B cell (primary cell): ENCODE data around the gene MBNL2. TPM values are rescaled to one million over a fixed set of nuclear protein-coding genes. Genes with fewer than 3 reads are reported as not detected.

Experiments
- ATAC-seq: fragments of 200-7000 bp; cut with Tn5 transposase; one replicate; pipeline ENCODE4 v1.10.0; 2021; ENCODE audit warnings: low read depth, mild to moderate bottlenecking, moderate number of reproducible peaks, moderate library complexity
- CTCF ChIA-PET: fragments of 350-600 bp; sonication (Branson Sonifier 250); formaldehyde crosslinking; loops from one replicate; lab custom pipeline; 2021; ENCODE audit warnings: antibody characterized with exemption, inconsistent platforms; lab: Charles Lee
- POLR2A ChIA-PET: fragments of 350-600 bp; sonication (Branson Sonifier 250); formaldehyde crosslinking; loops from one replicate; lab custom pipeline; 2021; ENCODE audit warnings: antibody characterized with exemption; lab: Charles Lee
- DNase-seq: peaks from one replicate; pipeline ENCODE4 v3.0.0; 2013
- H2AFZ ChIP-seq: 2 replicates; pipeline ENCODE4 v1.6.1; 2012; ENCODE audit warnings: mild to moderate bottlenecking, low read depth, low read length; ENCODE audit not compliant: insufficient read depth, poor library complexity, severe bottlenecking
- H3K27ac ChIP-seq, 2 donors: 1 replicate in 1 of 2; 2 replicates in 1 of 2; pipeline ENCODE4 v1.5.1; 2012 to 2013; ENCODE audit warnings: low read length in 2 of 2, mild to moderate bottlenecking in 2 of 2, moderate library complexity in 1 of 2
- H3K27me3 ChIP-seq, 4 experiments: fragments of 200-600 bp in 1 of 4; sonication (generic) in 1 of 4; replicated peaks in 1 of 4; 1 replicate in 2 of 4; 2 replicates in 2 of 4; pipeline versions ENCODE4 v1.6.1 to v1.7.0; 2013 to 2016; ENCODE audit warnings: low read length in 3 of 4, mild to moderate bottlenecking in 2 of 4, mixed read lengths in 1 of 4, moderate library complexity in 1 of 4; ENCODE audit not compliant: insufficient read depth in 4 of 4, control insufficient read depth in 3 of 4; ENCODE audit errors: control extremely low read depth in 1 of 4
- H3K36me3 ChIP-seq, 2 experiments: replicated peaks in 1 of 2; 1 replicate in 1 of 2; 2 replicates in 1 of 2; pipeline versions ENCODE4 v1.6.1 to v1.7.1; 2013; ENCODE audit warnings: low read length in 1 of 2; ENCODE audit not compliant: insufficient read depth in 2 of 2, control insufficient read depth in 1 of 2; ENCODE audit errors: control extremely low read depth in 1 of 2, extremely low read depth in 1 of 2
- H3K4me1 ChIP-seq, 2 donors: fragments of 200-600 bp in 1 of 2; sonication (generic) in 1 of 2; 1 replicate in 1 of 2; 2 replicates in 1 of 2; pipeline versions ENCODE4 v1.5.1 to v1.6.1; 2013 to 2017; ENCODE audit warnings: low read length in 2 of 2; ENCODE audit not compliant: control insufficient read depth in 2 of 2, insufficient read depth in 2 of 2
- H3K4me2 ChIP-seq: replicated peaks from 2 replicates; pipeline ENCODE3; 2012; ENCODE audit warnings: mild to moderate bottlenecking, low read depth, low read length; ENCODE audit not compliant: poor library complexity, severe bottlenecking
- H3K4me3 ChIP-seq, 5 experiments: fragments of 200-600 bp in 1 of 5; sonication (generic) in 1 of 5; 1 replicate in 3 of 5; 2 replicates in 2 of 5; pipeline versions ENCODE4 v1.5.1 to v1.7.0; 2011 to 2016; ENCODE audit warnings: low read length in 4 of 5, mild to moderate bottlenecking in 4 of 5, low read depth in 2 of 5, control low read depth in 1 of 5, moderate library complexity in 1 of 5; ENCODE audit not compliant: insufficient read depth in 1 of 5; ENCODE audit errors: control extremely low read depth in 1 of 5, extremely low read depth in 1 of 5
- H3K79me2 ChIP-seq: fragments of 200-600 bp; sonication (generic); one replicate; pipeline ENCODE4 v1.6.0; 2016; ENCODE audit warnings: low read length; ENCODE audit not compliant: control insufficient read depth, insufficient read depth
- H3K9ac ChIP-seq: fragments of 200-600 bp; sonication (generic); 2 replicates; pipeline ENCODE4 v1.6.1; 2017; ENCODE audit warnings: mild to moderate bottlenecking, low read length, moderate library complexity
- H3K9me3 ChIP-seq, 3 donors: one replicate each; pipeline versions ENCODE4 v1.6.1 to v1.7.1; 2013; ENCODE audit warnings: low read length in 2 of 3; ENCODE audit not compliant: control insufficient read depth in 2 of 3, insufficient read depth in 1 of 3; ENCODE audit errors: control extremely low read depth in 1 of 3
- H4K20me1 ChIP-seq: 2 replicates; pipeline ENCODE4 v1.6.0; 2012; ENCODE audit warnings: mild to moderate bottlenecking, low read length; ENCODE audit not compliant: insufficient read depth, control insufficient read depth, poor library complexity, severe bottlenecking
- H3K27ac Mint-ChIP-seq: one replicate; pipeline ENCODE4 v1.8.0; 2021; ENCODE audit warnings: mixed read lengths
- H3K27me3 Mint-ChIP-seq: one replicate; pipeline ENCODE4 v1.8.0; 2021; ENCODE audit warnings: mixed read lengths
- H3K4me1 Mint-ChIP-seq: one replicate; pipeline ENCODE4 v1.8.0; 2021; ENCODE audit warnings: mixed read lengths
- H3K4me3 Mint-ChIP-seq: one replicate; pipeline ENCODE4 v1.8.0; 2021; ENCODE audit warnings: mixed read lengths
- H3K9me3 Mint-ChIP-seq: one replicate; pipeline ENCODE4 v1.8.0; 2022; ENCODE audit warnings: mixed read lengths; ENCODE audit not compliant: insufficient read depth
- CTCF ChIP-seq: fragments of 200-600 bp; IDR thresholded peaks from one replicate; pipeline ENCODE4 v1.8.0; 2022; ENCODE audit warnings: antibody characterized with exemption, mild to moderate bottlenecking
- EZH2 ChIP-seq: IDR thresholded peaks from 2 replicates; pipeline ENCODE4 v1.6.1; 2012; ENCODE audit warnings: borderline replicate concordance, low read depth, mild to moderate bottlenecking, moderate library complexity, low read length; ENCODE audit not compliant: insufficient read depth, poor library complexity, severe bottlenecking
- WGBS: methylation state at CpG from one replicate; pipeline ENCODE4 v1.1.5; 2013; ENCODE audit warnings: missing lambda C conversion rate; ENCODE audit not compliant: insufficient coverage; 5-methylcytosine and 5-hydroxymethylcytosine counted together
- intact Hi-C: fragments of 100-400 bp; cut with micrococcal nuclease; formaldehyde crosslinking; loops from one replicate; pipeline ENCODE4 v1.10.0; 2022
- polyA plus RNA-seq: library from polyadenylated mRNA; depleted of rRNA; stranded (reverse); fragments of >200 nt; gene quantifications from 2 replicates; pipeline ENCODE4 v1.2.3, GENCODE V29; 2012
- total RNA-seq, 2 donors: library from RNA; stranded (reverse); fragments of 120-200 nt in 1 of 2; gene quantifications; 1 replicate in 1 of 2; 2 replicates in 1 of 2; pipeline versions ENCODE4 v1.2.3 to v1.2.4, GENCODE V29; 2013 to 2022

MBNL2 gene
- total and polyA plus RNA-seq, 2 donors (not counting 1 experiment from before 2014, with no cell fraction given), result 6.9 to 50.1 TPM

- no CpG with 5 or more reads among the region's 3 CpGs for WGBS
- Mint-ChIP-seq H3K9me3 (no peaks in the 10 kb centered on the region), H3K4me3 (no peak overlapping the region), H3K27me3 (no peaks in the 10 kb centered on the region), H3K27ac (no peak overlapping the region), H3K4me1 (peaks cover 48% of the 10 kb centered on the region)
- Histone ChIP-seq H2AFZ (no peak overlapping the region), H3K27ac (no peak overlapping the region), H3K27me3 (no peaks in the 10 kb centered on the region), H3K36me3 (no peaks in the 10 kb centered on the region), H3K4me3 (no peak overlapping the region), H3K4me1 (peaks cover 10 to 19% of the 10 kb centered on the region in 2 donors), H4K20me1 (peaks cover 76% of the 10 kb centered on the region), H3K9me3 (no peaks in the 10 kb centered on the region), H3K79me2 (peaks cover 70% of the 10 kb centered on the region), H3K9ac (no peak overlapping the region), H3K4me2 (no peak overlapping the region)
- TF ChIP-seq CTCF (no peak), EZH2 (no peak)
- ATAC-seq, result no peak
- DNase-seq, result no peak
- intact Hi-C loops, result no loop called here
- ChIA-PET POLR2A (interaction anchor here (0.7 kb wide), 1 partner anchor 32 kb away, joined by 3 read pairs; no protein-coding TSS in a partner anchor), CTCF (no interaction called here)
Observed at GRCh38 chr13:97255515-97256021, 33.4 kb downstream of the MBNL2 start.

GRCh38 chr13:97256343-97256783 is 34.2 kb downstream of the MBNL2 start:
- Mint-ChIP-seq H3K27ac (no peak overlapping the region), H3K4me1 (peaks cover 54% of the 10 kb centered on the region), H3K27me3 (no peaks in the 10 kb centered on the region), H3K9me3 (no peaks in the 10 kb centered on the region), H3K4me3 (no peak overlapping the region)
- Histone ChIP-seq H3K9me3 (no peaks in the 10 kb centered on the region), H3K4me2 (no peak overlapping the region), H3K4me3 (no peak overlapping the region), H3K4me1 (peaks cover 18 to 26% of the 10 kb centered on the region in 2 donors), H3K27me3 (no peaks in the 10 kb centered on the region), H3K9ac (no peak overlapping the region), H4K20me1 (peaks cover 76% of the 10 kb centered on the region), H3K79me2 (peaks cover 71% of the 10 kb centered on the region), H3K36me3 (peaks cover 0 to 2% of the 10 kb centered on the region in 2 experiments), H3K27ac (no peak overlapping the region), H2AFZ (no peak overlapping the region)
- CTCF ChIA-PET, result no interaction called here
- DNase-seq, result no peak
- intact Hi-C loops, result no loop called here
- no peak for TF ChIP-seq CTCF
- TF ChIP-seq EZH2, result no peak
- no peak for ATAC-seq
- POLR2A ChIA-PET, result no interaction called here
- WGBS, result 94% methylated on average over 4 of the region's 5 CpGs
